GM18526 (cell line): ENCODE data around the gene EEF1AKMT3.

Experiments
- POLR2A ChIP-seq: IDR thresholded peaks from 3 replicates; pipeline ENCODE4 v1.6.1; 2011; ENCODE audit not compliant: insufficient read length; ENCODE audit errors: extremely low read depth

Gene EEF1AKMT3

GRCh38 chr12:57777911-57778310 is 5.5 kb downstream of the EEF1AKMT3 start:
- no peak for TF ChIP-seq POLR2A

- TF ChIP-seq POLR2A, result no peak
Measured at GRCh38 chr12:57779736-57780135, 7.3 kb downstream of the EEF1AKMT3 start.

- no peak for TF ChIP-seq POLR2A
Measured at GRCh38 chr12:57780284-57780897, 8.0 kb downstream of the EEF1AKMT3 start.

GRCh38 chr12:57781244-57781643 is 8.8 kb downstream of the EEF1AKMT3 start:
- no peak for TF ChIP-seq POLR2A

GRCh38 chr12:57781801-57782200 is 9.4 kb downstream of the EEF1AKMT3 start:
- TF ChIP-seq POLR2A, result no peak

GRCh38 chr12:57782243-57782607 is 9.8 kb downstream of the EEF1AKMT3 start:
- TF ChIP-seq POLR2A, result no peak

GRCh38 chr12:57782608-57783465 is 10.4 kb downstream of the EEF1AKMT3 start, which contains the start of gene TSFM:
TSS of gene TSFM (plus strand) at chr12:57782787. CDS start at chr12:57782802, 15 bp downstream.
- peak; percentile 92 for TF ChIP-seq POLR2A

- TF ChIP-seq POLR2A, result no peak
Measured at GRCh38 chr12:57783466-57783801, 11.0 kb downstream of the EEF1AKMT3 start.

GRCh38 chr12:57783861-57784260 is 11.4 kb downstream of the EEF1AKMT3 start:
- TF ChIP-seq POLR2A, result no peak

GRCh38 chr12:57793920-57794319 is 21.5 kb downstream of the EEF1AKMT3 start:
- TF ChIP-seq POLR2A, result no peak

- TF ChIP-seq POLR2A, result no peak
Measured at GRCh38 chr12:57795354-57795753, 22.9 kb downstream of the EEF1AKMT3 start.

GRCh38 chr12:57796996-57797395 is 24.6 kb downstream of the EEF1AKMT3 start:
- TF ChIP-seq POLR2A, result no peak

- no peak for TF ChIP-seq POLR2A
Measured at GRCh38 chr12:57797933-57798332, 25.5 kb downstream of the EEF1AKMT3 start.

GRCh38 chr12:57800965-57801364 is 28.6 kb downstream of the EEF1AKMT3 start:
- TF ChIP-seq POLR2A, result no peak

- no peak for TF ChIP-seq POLR2A
Measured at GRCh38 chr12:57802607-57803006, 30.2 kb downstream of the EEF1AKMT3 start.

GRCh38 chr12:57803319-57803893 is 31.0 kb downstream of the EEF1AKMT3 start:
- TF ChIP-seq POLR2A, result no peak

- no peak for TF ChIP-seq POLR2A
Measured at GRCh38 chr12:57806677-57807076, 34.3 kb downstream of the EEF1AKMT3 start.

- no peak for TF ChIP-seq POLR2A
Measured at GRCh38 chr12:57807285-57807684, 34.9 kb downstream of the EEF1AKMT3 start.
